GM10266 (cell line): ENCODE results near the gene SMIM12.

Experiments used
- DNase-seq: peaks from one replicate; pipeline ENCODE4 v3.0.0; 2012; ENCODE audit errors: extremely low spot score
- TF ChIP-seq, protein P1 (sequence below): IDR thresholded peaks from 2 replicates; pipeline ENCODE4 v1.5.1; 2012; ENCODE audit warnings: mild to moderate bottlenecking, low read depth; ENCODE audit not compliant: control insufficient read depth, insufficient read depth; ENCODE audit errors: missing control alignments

The SMIM12 gene, protein sequence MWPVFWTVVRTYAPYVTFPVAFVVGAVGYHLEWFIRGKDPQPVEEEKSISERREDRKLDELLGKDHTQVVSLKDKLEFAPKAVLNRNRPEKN

DNA sequence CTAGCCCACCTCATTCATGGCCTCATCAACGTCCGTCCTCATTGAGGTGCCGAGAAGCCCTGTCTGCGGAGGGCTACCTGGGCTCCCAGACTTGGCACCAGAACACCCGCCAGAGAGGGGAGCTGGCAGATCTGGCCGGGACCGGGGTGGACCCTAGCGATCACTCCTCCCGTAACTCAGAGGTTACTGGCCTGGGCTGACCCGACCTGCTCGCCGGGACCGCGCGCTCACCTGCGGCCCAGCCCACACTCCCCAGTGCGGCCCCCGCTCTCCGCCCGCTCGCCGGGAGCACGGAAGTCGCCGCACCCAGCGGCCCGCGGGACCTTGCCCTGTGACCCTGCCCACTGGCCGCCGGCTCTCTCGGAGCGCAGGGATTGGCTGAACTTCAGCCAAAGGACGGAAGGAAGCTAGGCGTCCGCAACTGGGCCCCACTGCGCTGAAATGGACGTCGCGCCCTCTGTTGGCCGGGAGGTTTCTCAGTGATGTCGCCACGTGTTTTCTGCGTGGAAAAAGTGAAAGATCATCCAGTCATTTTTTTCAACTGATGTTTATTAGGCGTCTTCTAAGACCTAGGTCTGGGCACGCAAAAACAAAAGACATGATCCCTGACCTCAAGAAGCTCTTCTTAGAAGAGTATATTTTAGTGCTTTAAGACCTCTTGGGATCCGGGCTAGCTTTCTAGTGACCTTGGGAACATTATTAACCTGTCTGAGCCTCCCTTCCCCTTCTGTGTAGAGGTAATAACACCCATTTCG lies at the start of gene SMIM12:
Gene SMIM12 (minus strand): TSS at position 304 of the 755 bp plus-strand sequence. CDS start 3,772 bp downstream, outside the sequence.
- DNase-seq: peak; percentile 96
- TF ChIP-seq, protein P1, sequence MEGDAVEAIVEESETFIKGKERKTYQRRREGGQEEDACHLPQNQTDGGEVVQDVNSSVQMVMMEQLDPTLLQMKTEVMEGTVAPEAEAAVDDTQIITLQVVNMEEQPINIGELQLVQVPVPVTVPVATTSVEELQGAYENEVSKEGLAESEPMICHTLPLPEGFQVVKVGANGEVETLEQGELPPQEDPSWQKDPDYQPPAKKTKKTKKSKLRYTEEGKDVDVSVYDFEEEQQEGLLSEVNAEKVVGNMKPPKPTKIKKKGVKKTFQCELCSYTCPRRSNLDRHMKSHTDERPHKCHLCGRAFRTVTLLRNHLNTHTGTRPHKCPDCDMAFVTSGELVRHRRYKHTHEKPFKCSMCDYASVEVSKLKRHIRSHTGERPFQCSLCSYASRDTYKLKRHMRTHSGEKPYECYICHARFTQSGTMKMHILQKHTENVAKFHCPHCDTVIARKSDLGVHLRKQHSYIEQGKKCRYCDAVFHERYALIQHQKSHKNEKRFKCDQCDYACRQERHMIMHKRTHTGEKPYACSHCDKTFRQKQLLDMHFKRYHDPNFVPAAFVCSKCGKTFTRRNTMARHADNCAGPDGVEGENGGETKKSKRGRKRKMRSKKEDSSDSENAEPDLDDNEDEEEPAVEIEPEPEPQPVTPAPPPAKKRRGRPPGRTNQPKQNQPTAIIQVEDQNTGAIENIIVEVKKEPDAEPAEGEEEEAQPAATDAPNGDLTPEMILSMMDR: peak; percentile 92

DNA sequence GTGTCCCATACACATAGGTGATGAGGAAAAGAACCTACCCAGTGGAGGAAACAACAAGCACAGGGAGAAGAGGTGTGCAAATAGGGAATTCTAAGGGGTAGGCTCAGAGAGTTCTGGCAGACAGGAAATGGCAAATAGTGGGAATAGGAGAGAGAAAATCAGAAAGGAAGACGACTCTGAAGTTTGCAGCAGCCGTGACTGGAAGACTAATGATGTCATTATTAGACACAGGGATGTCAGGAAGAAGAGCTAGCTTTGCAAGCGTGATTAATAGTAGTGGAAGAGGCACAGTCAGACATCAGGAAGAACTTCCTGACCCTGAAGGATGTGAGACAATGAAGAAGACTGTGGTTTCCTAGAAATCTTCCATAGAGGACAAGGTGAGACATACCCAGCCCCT lies 48.8 kb upstream of the SMIM12 start:
- no peak for DNase-seq

DNA sequence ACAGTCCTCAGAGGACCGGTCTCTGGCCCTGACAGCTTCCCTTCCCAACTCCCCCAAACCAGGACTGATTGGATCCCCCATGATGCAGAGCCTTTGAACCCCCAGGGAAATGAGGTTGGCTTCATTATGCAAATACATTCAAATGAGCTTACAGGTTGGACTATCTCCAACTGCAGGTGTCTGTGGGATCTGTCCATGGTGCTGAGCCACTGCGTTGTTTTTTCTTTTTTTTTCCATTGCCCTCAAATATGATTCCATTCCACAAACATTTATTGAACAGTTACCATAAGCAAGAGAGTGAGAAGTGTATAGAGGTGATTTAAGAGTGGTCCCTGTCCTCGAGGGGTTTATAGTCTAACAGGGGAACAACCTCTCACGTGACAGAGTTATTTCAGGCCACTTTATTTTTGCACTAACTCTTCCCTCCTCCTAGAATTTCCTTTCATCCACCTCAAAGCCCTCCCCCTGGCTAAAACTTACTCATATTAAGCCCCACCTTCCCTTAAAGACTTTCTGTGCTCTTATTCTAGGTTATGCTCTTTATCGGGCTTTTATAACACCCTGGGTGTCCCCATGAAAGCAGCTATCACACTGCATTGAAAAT lies 48.0 kb upstream of the SMIM12 start:
- DNase-seq: no peak
- TF ChIP-seq, protein P1: no peak

More for the DNA sequence above, 48.8 kb upstream of the SMIM12 start:
- TF ChIP-seq, protein P1: no peak

DNA sequence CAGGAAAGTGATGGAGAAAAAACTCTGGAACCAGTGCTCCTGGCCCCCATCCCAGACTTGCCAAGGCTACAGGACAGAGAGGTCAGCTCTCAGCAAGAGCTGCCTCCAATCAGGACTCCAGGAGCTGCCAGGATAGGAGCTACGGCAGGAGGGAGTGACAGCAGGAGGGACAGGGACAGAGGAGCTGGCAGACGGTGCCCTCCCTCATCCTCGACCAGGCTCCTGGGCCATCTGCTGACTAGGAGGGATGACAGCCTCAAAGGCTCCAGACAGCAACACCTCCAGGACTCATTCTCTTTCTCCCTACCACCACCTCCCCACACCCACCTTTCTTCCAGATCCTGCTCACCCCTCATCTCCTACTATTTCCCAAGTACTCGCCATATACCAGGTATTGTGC lies 47.2 kb upstream of the SMIM12 start:
- DNase-seq: no peak
- TF ChIP-seq, protein P1: no peak

DNA sequence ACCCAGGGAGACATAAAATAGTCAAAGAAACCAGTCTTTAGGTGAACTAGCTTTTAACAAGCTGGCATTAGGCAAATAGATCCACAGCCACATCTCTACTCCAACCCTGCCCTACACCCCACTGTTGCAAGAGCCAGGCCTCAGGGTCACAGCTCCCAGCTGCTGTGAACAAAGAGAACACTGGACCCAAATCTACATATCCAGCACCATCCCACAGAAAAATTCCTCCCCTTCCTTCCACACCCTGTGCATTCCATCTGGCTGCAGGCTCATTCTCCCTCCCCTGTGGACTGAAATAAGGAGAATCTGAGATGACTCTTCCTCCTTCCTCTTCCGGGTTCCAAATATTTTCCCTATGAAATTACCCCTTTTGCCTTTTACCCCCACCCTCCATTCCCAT lies 46.7 kb upstream of the SMIM12 start:
- TF ChIP-seq, protein P1: no peak
- no peak for DNase-seq

DNA sequence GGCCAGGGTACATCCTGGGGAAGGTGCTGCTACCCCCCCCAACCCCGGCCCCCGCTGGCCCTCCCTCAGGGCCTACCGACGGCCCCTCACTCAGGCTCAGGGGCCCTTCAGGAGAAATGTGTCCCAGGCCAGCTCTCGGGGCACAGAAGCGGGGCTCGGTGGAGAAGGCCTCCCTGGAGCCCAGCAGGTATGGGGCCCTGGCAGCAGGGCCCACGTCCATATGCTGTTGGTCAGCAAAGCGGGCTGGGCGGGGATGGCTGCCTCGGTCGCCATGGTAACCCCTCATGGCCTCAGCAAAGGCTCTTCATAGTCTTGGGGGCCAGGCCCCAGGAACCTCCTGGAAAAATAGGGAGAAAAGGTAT lies 45.5 kb upstream of the SMIM12 start:
- TF ChIP-seq, protein P1: no peak
- no peak for DNase-seq
